Vagina (tissue), 2 donors: ENCODE results near the gene CFI.

Experiments
- POLR2A ChIP-seq, 2 donors: fragments of 450-650 bp; IDR thresholded peaks; one replicate each; pipeline ENCODE4 v1.6.1; 2017; ENCODE audit warnings: antibody characterized with exemption in 2 of 2, mild to moderate bottlenecking in 2 of 2, moderate library complexity in 2 of 2
- POLR2AphosphoS5 ChIP-seq, 2 donors: sonication (generic); formaldehyde crosslinking; IDR thresholded peaks; one replicate each; pipeline ENCODE4 v1.9.0; 2017; ENCODE audit warnings: antibody characterized with exemption in 2 of 2, mild to moderate bottlenecking in 2 of 2, low read depth in 1 of 2; ENCODE audit not compliant: insufficient read depth in 1 of 2
- TF ChIP-seq, protein P1 (sequence below), 3 experiments: fragments of 450-650 bp in 2 of 3; fragments of 200-600 bp in 1 of 3; sonication (generic) in 1 of 3; IDR thresholded peaks; one replicate each; pipeline ENCODE4 v1.5.1; 2017 to 2019; ENCODE audit warnings: antibody characterized with exemption in 3 of 3, mild to moderate bottlenecking in 2 of 3, moderate library complexity in 2 of 3

DNA sequence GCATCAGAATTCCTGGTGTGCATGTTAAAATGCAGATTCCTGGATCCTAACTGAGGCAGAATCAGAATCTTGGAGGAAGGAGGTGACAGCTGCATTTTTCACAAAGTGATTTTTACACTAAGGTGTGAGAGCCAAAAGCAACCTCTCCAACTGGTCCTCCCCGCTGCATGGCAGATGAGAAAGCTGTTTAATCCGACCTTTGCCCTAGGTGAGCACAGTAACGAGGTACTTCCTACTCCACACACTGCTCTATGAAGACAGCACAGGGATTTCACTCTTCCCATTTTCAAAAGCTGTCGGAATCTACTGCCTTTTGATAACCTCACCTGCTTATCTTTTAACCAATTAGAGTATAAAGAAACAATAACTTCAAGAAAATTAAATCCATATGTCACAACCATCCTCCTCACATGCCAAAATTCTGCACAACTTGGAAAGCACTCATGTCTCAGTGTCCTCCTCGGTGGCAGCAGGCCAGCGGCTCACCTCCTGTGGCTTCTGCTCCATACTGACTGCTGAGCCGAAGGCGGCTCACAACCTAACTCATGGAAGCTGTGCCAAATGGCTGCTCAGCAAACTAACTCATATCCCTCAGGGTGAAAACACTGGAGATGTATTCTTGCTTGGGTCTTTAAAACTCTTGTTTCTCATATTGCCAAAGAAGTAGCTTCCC lies 102.1 kb downstream of the CFI start:
- TF ChIP-seq POLR2AphosphoS5 (IDR thresholded peaks at IDR 0.05; ENCODE audit: insufficient read depth in 1 of 2, low read depth in 1 of 2) (no peak), POLR2A (IDR thresholded peaks at IDR 0.05) (no peak)
- TF ChIP-seq, protein P1, sequence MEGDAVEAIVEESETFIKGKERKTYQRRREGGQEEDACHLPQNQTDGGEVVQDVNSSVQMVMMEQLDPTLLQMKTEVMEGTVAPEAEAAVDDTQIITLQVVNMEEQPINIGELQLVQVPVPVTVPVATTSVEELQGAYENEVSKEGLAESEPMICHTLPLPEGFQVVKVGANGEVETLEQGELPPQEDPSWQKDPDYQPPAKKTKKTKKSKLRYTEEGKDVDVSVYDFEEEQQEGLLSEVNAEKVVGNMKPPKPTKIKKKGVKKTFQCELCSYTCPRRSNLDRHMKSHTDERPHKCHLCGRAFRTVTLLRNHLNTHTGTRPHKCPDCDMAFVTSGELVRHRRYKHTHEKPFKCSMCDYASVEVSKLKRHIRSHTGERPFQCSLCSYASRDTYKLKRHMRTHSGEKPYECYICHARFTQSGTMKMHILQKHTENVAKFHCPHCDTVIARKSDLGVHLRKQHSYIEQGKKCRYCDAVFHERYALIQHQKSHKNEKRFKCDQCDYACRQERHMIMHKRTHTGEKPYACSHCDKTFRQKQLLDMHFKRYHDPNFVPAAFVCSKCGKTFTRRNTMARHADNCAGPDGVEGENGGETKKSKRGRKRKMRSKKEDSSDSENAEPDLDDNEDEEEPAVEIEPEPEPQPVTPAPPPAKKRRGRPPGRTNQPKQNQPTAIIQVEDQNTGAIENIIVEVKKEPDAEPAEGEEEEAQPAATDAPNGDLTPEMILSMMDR (IDR thresholded peaks at IDR 0.05) = no peak
